Ovary (tissue), 9 donors: ENCODE measurements around the gene MAT2B. TPM values are rescaled to one million over a fixed set of nuclear protein-coding genes. Genes with fewer than 3 reads are reported as not detected.

Experiments
- DNase-seq, 5 donors: peaks; one replicate each; pipeline ENCODE4 v3.0.0-alpha.2; 2019 to 2020
- H3K27ac ChIP-seq, 2 donors: fragments of 200-600 bp; one replicate each; pipeline versions ENCODE4 v1.5.1 to v1.8.0; 2019 to 2022
- H3K27me3 ChIP-seq: fragments of 200-600 bp; one replicate; pipeline ENCODE4 v1.8.0; 2022
- H3K36me3 ChIP-seq: fragments of 200-600 bp; sonication (generic); one replicate; pipeline ENCODE4 v1.5.1; 2019
- H3K4me1 ChIP-seq: one replicate; pipeline ENCODE4 v1.8.1; 2013; ENCODE audit warnings: mild to moderate bottlenecking, moderate library complexity; ENCODE audit not compliant: insufficient read depth
- H3K4me3 ChIP-seq: fragments of 200-600 bp; sonication (generic); one replicate; pipeline ENCODE4 v1.5.1; 2017
- H3K9me3 ChIP-seq, 2 donors: fragments of 200-600 bp in 1 of 2; sonication (generic) in 1 of 2; one replicate each; pipeline versions ENCODE4 v1.5.1 to v1.8.1; 2013 to 2019; ENCODE audit warnings: mild to moderate bottlenecking in 1 of 2, moderate library complexity in 1 of 2
- EP300 ChIP-seq: sonication (generic); formaldehyde crosslinking; IDR thresholded peaks from one replicate; pipeline ENCODE4 v1.6.1; 2017; ENCODE audit warnings: antibody characterized with exemption
- POLR2A ChIP-seq: fragments of 450-650 bp; IDR thresholded peaks from one replicate; pipeline ENCODE4 v1.6.1; 2017; ENCODE audit warnings: antibody characterized with exemption, mild to moderate bottlenecking, moderate library complexity
- WGBS, 3 donors: extraction: QIAGEN DNeasy Blood & Tissue Kit in 1 of 3; methylation state at CpG; one replicate each; pipeline versions ENCODE4 v1.1.5 to v1.1.7; 2013 to 2017; 5-methylcytosine and 5-hydroxymethylcytosine counted together
- intact Hi-C, 4 donors: fragments of 100-400 bp; cut with DNase I; formaldehyde crosslinking; loops; one replicate each; pipeline versions ENCODE4 v1.11.0 to v1.15.1; 2022 to 2023
- polyA plus RNA-seq, 2 donors: library from polyadenylated mRNA; stranded (reverse); fragments of 200-250 nt in 1 of 2; fragments of 350-450 nt in 1 of 2; fragmentation: Illumina TruSeq in 1 of 2; extraction: RNeasy Lipid Tissue Mini Kit (QIAGEN cat#74804) in 1 of 2; gene quantifications; one replicate each; pipeline ENCODE4 v1.2.3, GENCODE V29; 2013 to 2014
- total RNA-seq, 7 donors: library from RNA; depleted of rRNA in 2 of 7; stranded (reverse); fragments of >200 nt in 2 of 7; fragmentation: NEBNext Ultra II Directional in 3 of 7; extraction: Animal tissue kit (Norgen Biotek cat#: 25700) in 3 of 7; gene quantifications; one replicate each; pipeline versions ENCODE4 v1.1.0 to v1.2.4, GENCODE V29; 2016 to 2023
- TF ChIP-seq, protein P1 (sequence below), 3 donors: fragments of 450-650 bp in 2 of 3; fragments of 200-600 bp in 1 of 3; IDR thresholded peaks; one replicate each; pipeline versions ENCODE4 v1.5.1 to v1.8.0; 2016 to 2022; ENCODE audit warnings: antibody characterized with exemption in 3 of 3, mild to moderate bottlenecking in 1 of 3
- donor health status: DM: no; HTN: no; CAD: no; lungs with moderate emphysema.
- donor health status: DM: no; HTN: no; CAD: no.
- donor health status: Bipolar disorder and iron deficiency.
- donor health status: DM: yes; HTN: yes; CAD: no.
- donor health status: DM: no; HTN: no; CAD: no.
- donor health status: DM: yes; HTN: yes; CAD: no.

Gene MAT2B
- total and polyA plus RNA-seq, 9 donors, result 46.6 to 83.0 (median 57.1) TPM

- WGBS, 3 donors, result 31 to 34% (median 31%) methylated on average over 5 of the region's 5 CpGs
- Histone ChIP-seq H3K4me3 (peak overlapping the region; percentile 24), H3K36me3 (no peaks in the 10 kb centered on the region), H3K9me3 (no peaks in the 10 kb centered on the region), H3K27ac (peak overlapping the region in 1 of 2 donors; percentile 26), H3K4me1 (peaks cover 13% of the 10 kb centered on the region), H3K27me3 (no peaks in the 10 kb centered on the region)
- no peak for DNase-seq
- TF ChIP-seq, protein P1, sequence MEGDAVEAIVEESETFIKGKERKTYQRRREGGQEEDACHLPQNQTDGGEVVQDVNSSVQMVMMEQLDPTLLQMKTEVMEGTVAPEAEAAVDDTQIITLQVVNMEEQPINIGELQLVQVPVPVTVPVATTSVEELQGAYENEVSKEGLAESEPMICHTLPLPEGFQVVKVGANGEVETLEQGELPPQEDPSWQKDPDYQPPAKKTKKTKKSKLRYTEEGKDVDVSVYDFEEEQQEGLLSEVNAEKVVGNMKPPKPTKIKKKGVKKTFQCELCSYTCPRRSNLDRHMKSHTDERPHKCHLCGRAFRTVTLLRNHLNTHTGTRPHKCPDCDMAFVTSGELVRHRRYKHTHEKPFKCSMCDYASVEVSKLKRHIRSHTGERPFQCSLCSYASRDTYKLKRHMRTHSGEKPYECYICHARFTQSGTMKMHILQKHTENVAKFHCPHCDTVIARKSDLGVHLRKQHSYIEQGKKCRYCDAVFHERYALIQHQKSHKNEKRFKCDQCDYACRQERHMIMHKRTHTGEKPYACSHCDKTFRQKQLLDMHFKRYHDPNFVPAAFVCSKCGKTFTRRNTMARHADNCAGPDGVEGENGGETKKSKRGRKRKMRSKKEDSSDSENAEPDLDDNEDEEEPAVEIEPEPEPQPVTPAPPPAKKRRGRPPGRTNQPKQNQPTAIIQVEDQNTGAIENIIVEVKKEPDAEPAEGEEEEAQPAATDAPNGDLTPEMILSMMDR (IDR thresholded peaks at IDR 0.05), result no peak
- TF ChIP-seq EP300 (no peak), POLR2A (no peak)
- intact Hi-C loops, result loop anchor here in 2 of 4 donors (5.0 to 10.0 kb wide), 2 partner anchors 46 to 74 kb away; partner anchors contain the start of genes CCNG1 (in 1 of the 2), HMMR (in 1 of the 2) and NUDCD2 (in 1 of the 2)
These were observed 3.3 kb downstream of the MAT2B start for GRCh38 chr5:163508753-163509152.

- intact Hi-C loops, result loop anchor here in 2 of 4 donors (5.0 to 10.0 kb wide), 2 partner anchors 47 to 75 kb away; partner anchors contain the start of genes CCNG1 (in 1 of the 2), HMMR (in 1 of the 2) and NUDCD2 (in 1 of the 2)
- WGBS, 3 donors, result 2 to 3% (median 2%) methylated on average over 7 of the region's 7 CpGs
- no peak for DNase-seq
- TF ChIP-seq EP300 (no peak), POLR2A (no peak)
- H3K4me3 ChIP-seq, result peak overlapping the region; percentile 24
- no peaks in the 10 kb centered on the region for H3K27me3 ChIP-seq
- peaks cover 13% of the 10 kb centered on the region for H3K4me1 ChIP-seq
- no peaks in the 10 kb centered on the region for H3K36me3 ChIP-seq
- peak overlapping the region in 1 of 2 donors; percentile 26 for H3K27ac ChIP-seq
- no peaks in the 10 kb centered on the region for H3K9me3 ChIP-seq
These were observed 4.0 kb downstream of the MAT2B start for GRCh38 chr5:163509291-163509951.

DNA sequence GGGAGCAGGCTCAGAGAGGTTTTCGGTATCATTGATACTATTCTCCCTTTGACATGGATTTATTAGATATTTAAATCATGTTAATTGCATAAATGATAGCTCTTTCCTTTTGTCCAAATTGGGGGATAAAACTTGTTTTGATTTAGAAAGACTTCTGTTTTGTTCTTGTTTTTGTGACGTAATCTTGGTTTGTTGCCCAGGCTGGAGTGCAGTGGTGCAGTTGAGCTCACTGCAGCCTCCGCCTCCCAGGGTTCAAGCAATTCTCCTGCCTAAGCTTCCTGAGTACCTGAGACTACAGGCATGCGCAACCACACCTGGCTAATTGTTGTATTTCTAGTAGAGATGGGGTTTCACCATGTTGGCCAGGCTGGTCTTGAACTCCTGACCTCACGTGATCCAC lies 7.1 kb downstream of the MAT2B start:
- no peaks in the 10 kb centered on the region for H3K9me3 ChIP-seq
- WGBS, 3 donors, result 67 to 74% (median 71%) methylated on average over 5 of the region's 5 CpGs
- TF ChIP-seq, protein P1 (IDR thresholded peaks at IDR 0.05), result no peak
- TF ChIP-seq POLR2A (no peak), EP300 (no peak)
- H3K4me3 ChIP-seq, result no peak overlapping the region
- no peak overlapping the region for H3K27ac ChIP-seq
- H3K36me3 ChIP-seq, result no peaks in the 10 kb centered on the region
- no peaks in the 10 kb centered on the region for H3K27me3 ChIP-seq
- no peak for DNase-seq
- intact Hi-C loops, result no loop called here
- peaks cover 14% of the 10 kb centered on the region for H3K4me1 ChIP-seq

GRCh38 chr5:163525096-163525495 lies 19.7 kb downstream of the MAT2B start:
- H3K4me3 ChIP-seq, result no peak overlapping the region
- no peaks in the 10 kb centered on the region for H3K27me3 ChIP-seq
- intact Hi-C loops, result no loop called here
- DNase-seq, result no peak
- 94 to 100% (median 100%) methylated on average over 1 of the region's 1 CpG for WGBS, 3 donors
- H3K9me3 ChIP-seq, result no peaks in the 10 kb centered on the region
- H3K27ac ChIP-seq, result no peak overlapping the region
- H3K4me1 ChIP-seq, result peaks cover 5% of the 10 kb centered on the region
- no peaks in the 10 kb centered on the region for H3K36me3 ChIP-seq
- no peak for TF ChIP-seq EP300

DNA sequence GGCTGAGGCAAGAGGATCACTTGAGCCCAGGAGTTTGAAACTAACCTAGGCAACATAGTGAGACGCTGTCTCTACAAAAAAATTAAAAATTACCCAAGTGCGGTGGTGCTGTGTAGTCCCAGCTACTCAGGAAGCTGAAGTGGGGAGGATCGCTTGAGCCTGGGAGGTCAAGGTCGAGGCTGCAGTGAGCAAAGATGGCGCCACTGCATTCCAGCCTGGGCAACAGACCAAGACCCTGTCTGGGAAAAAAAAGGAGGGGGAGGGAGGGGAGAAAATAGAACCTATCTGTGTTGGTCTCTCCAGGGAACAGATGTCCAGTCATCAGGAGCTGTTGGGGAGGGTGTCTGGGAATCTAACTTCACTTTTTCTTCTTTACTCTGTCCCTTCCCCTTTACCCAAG lies 24.3 kb downstream of the MAT2B start:
- H3K27ac ChIP-seq, result peak overlapping the region in 1 of 2 donors; percentile 42
- WGBS, 3 donors, result 7 to 18% (median 11%) methylated on average over 5 of the region's 5 CpGs
- peak; percentile 56 to 87 (median 82) for DNase-seq

More for the DNA sequence above, 24.3 kb downstream of the MAT2B start:
- peaks cover 8% of the 10 kb centered on the region for H3K4me1 ChIP-seq
- H3K36me3 ChIP-seq, result no peaks in the 10 kb centered on the region
- H3K9me3 ChIP-seq, result no peaks in the 10 kb centered on the region
- TF ChIP-seq POLR2A, result no peak
- TF ChIP-seq, protein P1 (IDR thresholded peaks at IDR 0.05), result no peak
- no peak for TF ChIP-seq EP300
- no peak overlapping the region for H3K4me3 ChIP-seq
- intact Hi-C loops, result no loop called here
- no peaks in the 10 kb centered on the region for H3K27me3 ChIP-seq
